ENCODE data around the gene ADAMTS14. TPM values are rescaled to one million over a fixed set of nuclear protein-coding genes. Genes with fewer than 3 reads are reported as not detected.

ADAMTS14 gene
- total and polyA plus RNA-seq, 7 donors: 0.03 to 0.18 (median 0.06) TPM; not detected in 3

GRCh38 chr10:70677620-70678249 is 5.4 kb downstream of the ADAMTS14 start:
- Histone ChIP-seq H3K4me3 (no peak overlapping the region), H3K36me3 (ENCODE audit: insufficient read depth in 1 of 2, low read depth in 1 of 2) (no peaks in the 10 kb centered on the region), H3K27ac (no peak overlapping the region), H3K27me3 (ENCODE audit: insufficient read depth in 3 of 3, low read length in 2 of 3) (peaks cover 0 to 18% (median 3%) of the 10 kb centered on the region in 3 donors), H3K9me3 (no peaks in the 10 kb centered on the region), H3K4me1 (peaks cover 7% of the 10 kb centered on the region)
- intact Hi-C loops (cut with DNase I): no loop called here
- ATAC-seq (no peak), DNase-seq (no peak)
- no peak for TF ChIP-seq CTCF (IDR thresholded peaks at IDR 0.05)
- WGBS, 3 donors: 73 to 86% (median 80%) methylated on average over 9 of the region's 9 CpGs

- Histone ChIP-seq H3K27ac (no peak overlapping the region), H3K4me1 (peaks cover 7% of the 10 kb centered on the region), H3K27me3 (ENCODE audit: insufficient read depth in 3 of 3, low read length in 2 of 3) (peaks cover 0 to 17% (median 3%) of the 10 kb centered on the region in 3 donors), H3K36me3 (ENCODE audit: insufficient read depth in 1 of 2, low read depth in 1 of 2) (no peaks in the 10 kb centered on the region), H3K9me3 (no peaks in the 10 kb centered on the region), H3K4me3 (no peak overlapping the region)
- intact Hi-C loops (cut with DNase I): no loop called here
- 92 to 100% (median 96%) methylated on average over 3 of the region's 3 CpGs for WGBS, 3 donors
- ATAC-seq (no peak), DNase-seq (no peak)
- TF ChIP-seq CTCF (IDR thresholded peaks at IDR 0.05): no peak
Observed at GRCh38 chr10:70678250-70678635, 5.9 kb downstream of the ADAMTS14 start.

GRCh38 chr10:70678757-70679489 is 6.6 kb downstream of the ADAMTS14 start:
- intact Hi-C loops (cut with DNase I): no loop called here
- no peak for TF ChIP-seq CTCF (IDR thresholded peaks at IDR 0.05)
- 80 to 97% (median 86%) methylated on average over 3 of the region's 3 CpGs for WGBS, 3 donors
- Histone ChIP-seq H3K36me3 (ENCODE audit: insufficient read depth in 1 of 2, low read depth in 1 of 2) (no peaks in the 10 kb centered on the region), H3K27me3 (ENCODE audit: insufficient read depth in 3 of 3, low read length in 2 of 3) (peaks cover 0 to 10% (median 3%) of the 10 kb centered on the region in 3 donors), H3K4me3 (no peak overlapping the region), H3K27ac (no peak overlapping the region), H3K4me1 (peaks cover under 1% of the 10 kb centered on the region), H3K9me3 (no peaks in the 10 kb centered on the region)
- no peak for DNase-seq
- no peak for ATAC-seq

GRCh38 chr10:70679498-70679897 is 7.2 kb downstream of the ADAMTS14 start:
- no peak overlapping the region for H3K4me3 ChIP-seq
- WGBS, 3 donors: 59 to 66% (median 65%) methylated on average over 10 of the region's 10 CpGs
- TF ChIP-seq CTCF (IDR thresholded peaks at IDR 0.05): no peak
- H3K36me3 ChIP-seq (ENCODE audit: insufficient read depth in 1 of 2, low read depth in 1 of 2): no peaks in the 10 kb centered on the region
- no peak overlapping the region for H3K27ac ChIP-seq
- peak in 3 of 4 donors; percentile 14 to 37 (median 34) for ATAC-seq
- peaks cover 0 to 4% (median 3%) of the 10 kb centered on the region in 3 donors for H3K27me3 ChIP-seq (ENCODE audit: insufficient read depth in 3 of 3, low read length in 2 of 3)
- H3K4me1 ChIP-seq: no peaks in the 10 kb centered on the region
- intact Hi-C loops (cut with DNase I): no loop called here
- DNase-seq: peak; percentile 73
- no peaks in the 10 kb centered on the region for H3K9me3 ChIP-seq
